Limb (tissue), 2 donors: Measurements from ENCODE around the gene ZNRF2.

ENCODE experiments used
- DNase-seq, 2 donors: peaks; one replicate each; pipeline ENCODE4 v3.0.0-alpha.2; 2016; ENCODE audit errors: extremely low spot score in 2 of 2

The ZNRF2 gene

DNA sequence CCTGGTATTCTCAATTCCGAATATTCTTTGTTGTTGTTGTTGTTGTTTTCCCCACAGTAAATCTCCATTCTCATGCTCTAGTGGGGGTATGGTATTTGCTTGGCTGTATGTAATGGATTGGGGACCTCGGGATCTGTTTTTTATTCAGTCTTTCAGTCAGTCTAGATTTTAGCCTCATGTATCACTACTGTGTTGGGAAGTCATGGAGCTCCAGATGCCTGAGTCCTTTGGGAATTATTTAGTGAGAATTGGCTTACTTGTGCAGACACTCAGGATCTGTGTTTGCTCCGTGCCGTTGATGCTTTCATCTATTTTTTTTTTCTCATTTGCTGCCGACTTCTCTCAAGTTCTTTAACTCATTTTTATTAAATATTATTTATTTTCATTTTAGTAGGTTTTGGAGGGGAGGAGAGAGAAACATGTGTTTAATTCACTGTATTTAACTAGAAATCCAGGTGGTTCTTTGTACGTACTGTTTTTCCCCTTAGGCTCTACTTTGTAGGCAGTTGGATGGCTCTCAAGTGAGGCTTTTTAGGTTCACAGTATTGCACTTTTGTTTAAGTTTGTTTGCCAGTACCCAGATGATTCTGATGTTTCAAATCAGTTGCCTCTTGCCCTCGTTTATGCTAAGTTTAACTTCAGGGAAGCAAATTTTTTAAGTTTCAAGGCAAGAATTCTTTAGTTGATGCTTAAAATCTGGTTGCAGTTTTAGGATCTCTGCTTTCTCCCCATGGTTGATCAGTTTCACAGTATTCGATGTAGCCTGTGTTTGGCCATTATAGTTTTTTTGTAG lies 36.9 kb downstream of the ZNRF2 start:
- peak in 1 of 2 donors; percentile 24 for DNase-seq

DNA sequence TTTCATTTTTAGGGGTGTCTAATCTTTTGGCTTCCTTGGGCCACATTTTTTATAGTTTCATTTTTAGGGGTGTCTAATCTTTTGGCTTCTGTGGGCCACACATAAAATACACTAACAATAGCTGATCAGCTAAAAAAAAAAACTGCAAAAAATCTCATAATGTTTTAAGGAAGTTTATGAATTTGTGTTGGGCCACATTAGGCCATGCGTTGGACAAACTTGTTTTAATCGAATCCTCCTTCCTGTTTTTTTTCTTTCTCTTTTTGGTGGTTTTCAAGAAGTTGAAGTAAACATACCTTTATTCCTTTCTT lies 37.4 kb downstream of the ZNRF2 start:
- no peak for DNase-seq

DNA sequence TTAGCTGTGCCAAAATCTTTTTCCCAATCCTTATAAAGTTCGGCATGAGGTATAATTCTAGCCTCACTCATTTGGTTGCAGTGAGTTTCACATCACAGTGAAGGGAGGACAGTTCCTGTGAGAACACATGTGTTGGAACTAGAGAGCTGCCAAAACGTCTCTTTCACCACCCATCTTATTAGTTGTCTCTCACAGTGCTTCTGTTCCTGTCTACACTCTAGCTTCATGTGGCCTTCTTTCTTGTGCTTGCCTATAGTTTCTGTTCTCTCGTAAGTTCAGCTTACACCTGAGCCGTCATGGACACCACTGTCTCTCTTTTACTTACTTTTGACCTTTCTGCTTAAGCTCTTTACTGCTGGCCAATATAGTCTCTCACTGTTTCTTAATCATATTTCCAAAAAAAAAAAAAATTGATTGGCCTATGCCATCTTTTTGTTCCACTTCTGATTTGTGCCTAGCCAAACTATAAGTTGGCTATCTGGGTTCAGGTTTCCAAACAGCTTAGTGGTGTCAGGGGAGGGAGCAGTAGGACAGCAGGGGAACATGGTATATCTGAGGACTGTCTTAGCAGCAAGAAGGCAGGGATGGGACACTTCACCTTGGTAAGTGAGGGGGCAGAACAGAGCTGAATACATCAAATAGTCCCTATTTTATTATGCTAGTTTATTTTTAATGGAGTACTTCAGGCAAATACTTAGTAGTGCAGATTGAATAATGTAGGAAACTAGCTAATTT lies 38.0 kb downstream of the ZNRF2 start:
- DNase-seq: peak in 1 of 2 donors; percentile 24

DNA sequence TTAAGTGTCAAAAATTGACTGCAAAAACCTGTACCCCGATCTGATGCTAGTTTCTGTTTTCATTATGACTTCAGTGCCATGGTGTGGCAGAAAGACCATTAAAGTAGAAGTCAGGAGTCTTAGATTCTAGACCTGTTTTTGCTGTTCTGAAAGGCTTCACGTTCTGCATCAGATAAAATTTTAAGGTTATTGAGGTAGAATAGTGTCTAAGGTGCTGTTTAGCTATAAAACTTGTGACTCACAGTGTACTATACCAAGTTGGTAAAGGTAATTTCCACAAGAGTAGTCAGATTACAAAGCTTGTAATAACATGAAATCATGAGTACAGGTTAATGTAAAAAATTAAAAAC lies 38.6 kb downstream of the ZNRF2 start:
- DNase-seq: no peak

DNA sequence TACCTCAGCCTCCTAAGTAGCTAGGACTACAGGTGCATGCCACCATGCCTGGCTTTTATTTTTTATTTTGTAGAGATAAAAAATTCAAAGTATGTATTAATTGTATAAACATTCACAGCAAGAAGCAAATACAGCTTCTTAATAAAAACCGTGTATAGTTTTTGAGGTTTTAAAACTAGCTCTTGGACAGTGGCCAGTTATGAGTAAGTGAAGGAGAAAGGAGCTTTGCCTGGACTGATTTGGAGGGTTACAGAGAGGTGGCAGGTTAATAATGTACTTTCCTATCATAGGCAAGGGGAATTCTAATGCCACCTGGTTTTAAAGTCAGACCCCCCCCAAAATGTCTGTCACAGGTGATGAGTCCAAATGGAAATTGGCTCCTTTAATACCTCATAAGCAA lies 43.4 kb downstream of the ZNRF2 start:
- no peak for DNase-seq

DNA sequence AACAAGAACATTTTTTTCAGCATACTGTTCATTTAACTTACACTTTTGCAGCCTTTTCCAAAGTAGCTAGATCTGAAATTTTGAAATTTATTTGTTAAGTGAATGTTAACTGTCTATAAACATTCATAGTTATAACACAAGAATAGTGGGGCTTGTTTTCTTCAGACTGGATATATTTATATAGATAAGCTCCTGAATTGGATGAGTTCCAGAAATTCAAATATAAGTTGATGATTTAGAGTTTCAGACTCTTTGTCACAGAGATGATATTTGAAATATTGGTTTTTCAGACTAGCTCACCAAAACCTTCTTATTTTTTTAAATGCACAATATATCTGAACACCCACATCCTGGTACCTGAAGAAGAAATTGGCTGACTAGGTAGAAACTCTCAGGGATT lies 44.0 kb downstream of the ZNRF2 start:
- DNase-seq: no peak

DNA sequence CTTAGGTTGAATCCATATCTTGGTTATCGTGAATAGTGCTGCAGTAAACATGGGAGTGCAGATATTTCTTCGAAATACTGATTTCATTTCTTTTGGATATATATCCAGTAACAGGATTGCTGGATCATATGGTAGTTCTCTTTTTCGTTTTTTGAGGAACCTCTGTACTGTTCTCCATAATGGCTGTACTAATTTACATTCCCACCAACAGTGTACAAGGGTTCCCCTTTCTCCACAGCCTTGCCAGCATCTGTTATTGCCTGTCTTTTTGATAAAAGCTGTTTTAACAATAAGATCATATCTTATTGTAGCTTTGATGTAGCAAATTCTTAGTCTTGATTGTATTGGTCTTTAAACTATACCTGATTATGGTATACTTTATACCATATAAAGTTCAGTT lies 45.3 kb downstream of the ZNRF2 start:
- DNase-seq: no peak

DNA sequence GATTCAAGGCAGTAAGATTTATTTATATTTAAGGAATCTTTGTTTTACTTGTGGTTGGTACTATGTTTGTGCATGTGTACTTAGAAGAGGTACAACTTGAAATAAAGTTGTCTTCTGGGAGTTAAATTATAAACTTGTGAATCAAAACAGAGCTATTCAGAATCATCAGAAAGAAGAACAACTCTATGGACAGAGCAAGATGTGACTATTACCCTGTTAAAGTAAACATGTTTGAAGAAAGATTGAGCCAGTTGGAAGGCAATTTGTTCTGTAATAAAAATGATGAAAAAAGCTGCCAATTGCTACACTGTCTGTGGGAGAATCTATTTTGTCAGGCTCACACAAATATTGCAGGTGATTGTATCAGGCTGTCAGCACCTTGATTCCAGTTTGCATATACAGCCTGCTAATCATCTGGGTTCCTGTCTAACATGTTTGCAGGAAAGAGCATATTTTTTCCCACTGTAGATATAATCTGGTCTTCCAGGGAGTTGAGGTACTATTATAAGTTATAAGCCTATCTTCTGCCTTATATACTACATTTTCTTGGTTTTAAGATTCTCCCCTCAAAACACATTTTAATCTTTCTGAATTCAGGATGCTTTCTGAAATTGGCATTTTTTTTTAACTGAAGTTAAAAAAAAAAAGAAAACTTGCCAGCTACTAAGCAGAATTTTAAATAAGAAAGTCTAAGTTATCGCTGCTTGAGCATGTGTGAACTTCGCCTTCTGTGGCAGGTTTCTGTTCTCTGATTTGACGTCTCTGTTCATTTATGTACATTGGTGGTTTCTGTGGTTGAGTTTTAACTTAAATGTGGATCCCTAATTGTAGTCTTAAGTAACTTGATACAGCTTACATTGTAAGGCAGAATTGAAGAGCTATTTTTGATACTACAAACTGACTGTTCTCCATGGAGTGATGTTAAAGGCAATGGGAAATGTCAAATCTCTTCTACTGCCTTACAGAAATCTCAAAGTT lies 46.0 kb downstream of the ZNRF2 start:
- DNase-seq: no peak

DNA sequence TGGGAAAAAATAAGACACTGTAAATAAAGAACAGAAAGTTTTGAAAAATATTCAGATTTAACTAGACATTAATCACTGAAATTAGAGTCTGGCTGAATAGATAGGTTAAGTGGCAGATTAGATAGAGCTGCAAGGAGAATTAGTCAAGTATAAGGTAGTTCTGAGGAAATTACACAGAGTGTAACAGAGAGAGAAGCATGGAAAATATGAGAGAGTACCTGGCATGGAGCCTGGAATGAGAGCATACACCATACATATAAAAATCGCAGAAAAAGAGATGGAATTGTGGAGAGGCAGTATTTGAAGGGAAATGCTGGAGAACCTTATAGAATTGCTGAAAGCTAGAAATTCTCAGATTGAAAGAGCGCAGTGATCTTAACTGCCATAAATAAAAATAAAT lies 46.9 kb downstream of the ZNRF2 start:
- no peak for DNase-seq

DNA sequence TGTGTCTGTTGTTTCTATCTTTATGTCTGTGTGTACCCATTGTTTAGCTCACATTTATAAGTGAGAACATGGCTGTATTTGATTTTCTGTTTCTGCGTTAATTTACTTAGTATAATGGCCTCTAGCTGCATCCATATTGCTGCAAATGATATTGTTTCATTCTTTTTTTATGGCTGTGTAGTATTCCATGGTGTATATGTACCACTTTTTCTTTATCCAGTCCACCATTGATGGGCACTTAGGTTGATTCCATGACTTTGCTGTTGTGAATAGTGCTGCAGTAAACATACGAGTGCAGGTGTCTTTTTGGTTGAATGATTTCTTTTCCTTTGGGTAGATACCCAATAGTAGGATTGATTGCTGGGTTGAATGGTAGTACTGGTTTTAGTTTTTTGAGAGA lies 48.2 kb downstream of the ZNRF2 start:
- DNase-seq: no peak

DNA sequence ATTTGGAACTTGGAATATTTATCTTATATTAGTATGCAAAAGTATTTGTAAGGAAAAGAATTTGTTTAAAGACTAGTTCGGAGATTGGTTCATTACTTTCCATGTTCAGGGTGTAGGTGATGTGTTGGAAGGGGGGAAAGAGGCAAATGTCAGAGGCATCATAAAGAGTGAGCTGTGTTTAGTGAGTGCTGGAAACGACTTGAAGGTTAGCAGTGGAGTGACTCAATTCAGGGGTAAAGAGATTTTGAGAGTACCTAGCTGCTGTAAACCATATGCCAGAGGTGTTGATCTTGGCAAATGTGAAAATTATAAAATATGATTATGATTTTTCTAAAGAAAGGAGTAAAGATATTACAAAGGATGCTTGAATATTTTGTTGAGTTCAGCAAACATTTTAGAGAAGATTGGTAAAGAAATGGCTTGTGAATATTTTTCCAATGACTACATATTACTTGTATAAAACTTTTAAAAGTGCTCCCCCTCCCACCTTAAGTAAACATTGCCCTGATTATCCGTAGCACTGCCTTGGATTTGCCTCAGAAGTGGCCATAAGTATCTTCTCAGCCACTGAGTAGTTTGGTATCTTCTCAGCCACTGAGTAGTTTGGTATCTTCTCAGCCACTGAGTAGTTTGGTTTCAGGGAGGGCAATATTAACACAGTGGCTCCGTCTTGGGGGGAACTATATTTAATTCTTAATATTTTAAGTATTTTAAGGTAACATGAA lies 51.5 kb downstream of the ZNRF2 start:
- no peak for DNase-seq

DNA sequence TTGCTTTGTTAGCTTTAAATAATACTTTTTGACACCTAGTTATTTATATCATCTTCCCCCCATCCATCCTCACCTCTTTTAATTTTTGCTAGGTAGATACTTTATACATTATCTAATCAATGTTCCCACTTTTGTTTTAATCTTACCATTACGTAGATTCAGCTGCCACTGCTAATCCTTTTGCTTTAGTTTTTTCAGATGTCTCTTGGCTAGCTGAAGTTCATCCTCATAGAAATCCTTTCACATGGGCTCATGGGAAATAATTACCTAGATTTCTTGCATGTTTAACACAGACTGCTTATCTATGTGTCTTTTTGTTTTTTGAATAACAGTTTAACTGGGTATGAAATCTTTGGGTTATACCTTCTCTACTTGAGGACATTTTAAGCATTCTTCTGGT lies 60.1 kb downstream of the ZNRF2 start:
- DNase-seq: no peak

DNA sequence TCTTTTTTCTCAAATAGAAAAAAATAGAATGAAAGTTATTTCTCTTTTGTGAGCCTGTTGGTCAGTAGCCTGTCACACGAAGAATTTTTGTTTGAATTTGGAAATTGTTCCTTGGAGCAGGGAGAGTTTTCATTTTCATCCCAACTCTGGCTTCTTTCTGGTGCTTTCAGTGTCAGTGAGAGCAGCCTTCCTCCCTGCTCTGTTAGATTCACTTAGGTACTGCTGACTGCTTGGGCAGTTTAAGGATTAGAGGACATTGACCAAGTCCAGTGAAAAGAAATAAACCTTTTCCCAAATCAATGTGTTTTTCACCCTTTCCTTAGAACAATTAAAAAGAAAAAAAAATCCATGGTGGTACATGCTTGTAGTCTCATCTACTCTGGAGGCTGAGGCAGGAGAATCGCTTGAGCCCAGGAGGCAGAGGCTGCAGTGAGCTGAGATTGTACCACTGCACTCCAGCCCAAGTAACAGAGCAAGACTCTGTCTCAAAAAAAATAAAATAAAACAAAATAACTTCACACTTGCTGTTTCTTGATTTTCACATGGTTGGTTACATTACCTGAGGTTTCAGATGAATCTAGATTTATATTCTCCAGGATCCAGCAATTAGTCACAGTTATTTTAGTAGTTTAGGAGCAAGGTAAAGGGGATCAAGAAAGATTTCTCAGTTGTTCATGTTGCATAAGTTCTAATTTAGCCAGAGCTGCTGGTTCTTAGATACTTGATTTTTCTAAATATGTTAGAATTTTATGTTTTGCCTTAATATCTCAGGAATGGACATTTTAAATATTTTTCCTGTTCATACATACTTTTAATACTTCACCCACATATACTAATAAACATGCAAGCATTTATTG lies 63.1 kb downstream of the ZNRF2 start:
- no peak for DNase-seq

DNA sequence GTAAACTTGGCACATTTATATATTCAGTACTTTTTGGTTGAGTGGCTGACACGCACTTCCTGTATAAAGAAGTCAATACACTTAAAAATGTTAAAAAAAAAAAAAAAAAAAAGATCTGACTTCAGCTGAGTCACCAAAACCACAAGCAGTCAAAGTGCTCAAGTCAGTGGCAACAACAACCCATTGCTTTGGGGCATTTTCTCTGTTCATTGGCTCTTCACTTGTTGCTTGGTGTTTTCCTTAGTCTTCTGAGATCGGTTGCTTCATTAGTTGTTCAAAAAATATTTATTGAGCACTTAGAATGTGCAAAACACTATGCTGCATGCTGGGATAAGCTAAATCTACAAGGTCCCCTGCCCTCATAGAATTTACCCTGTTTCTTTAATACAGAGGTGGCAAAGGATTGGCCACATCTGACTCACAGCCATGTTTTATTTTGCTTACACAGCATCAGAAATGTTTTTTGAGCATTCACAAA lies 63.7 kb downstream of the ZNRF2 start:
- no peak for DNase-seq

DNA sequence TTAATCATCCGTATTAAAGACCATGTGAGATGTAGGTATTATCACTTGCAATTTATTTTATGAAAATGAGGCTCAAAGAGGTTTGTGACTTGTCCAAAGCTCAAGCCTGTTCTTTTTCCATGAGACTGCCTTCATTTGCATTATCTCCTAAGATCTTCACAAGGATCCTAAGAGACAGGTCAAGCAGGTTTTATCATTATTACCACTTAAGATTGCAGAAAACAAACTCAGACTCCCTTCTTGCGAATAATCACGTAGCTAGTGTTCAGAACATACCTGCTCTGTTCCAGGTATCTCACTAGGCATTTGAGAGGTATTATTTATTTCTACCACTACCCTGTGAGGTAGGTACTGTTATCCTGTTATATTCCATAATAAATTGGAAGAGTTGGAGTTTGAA lies 64.8 kb downstream of the ZNRF2 start:
- DNase-seq: no peak

DNA sequence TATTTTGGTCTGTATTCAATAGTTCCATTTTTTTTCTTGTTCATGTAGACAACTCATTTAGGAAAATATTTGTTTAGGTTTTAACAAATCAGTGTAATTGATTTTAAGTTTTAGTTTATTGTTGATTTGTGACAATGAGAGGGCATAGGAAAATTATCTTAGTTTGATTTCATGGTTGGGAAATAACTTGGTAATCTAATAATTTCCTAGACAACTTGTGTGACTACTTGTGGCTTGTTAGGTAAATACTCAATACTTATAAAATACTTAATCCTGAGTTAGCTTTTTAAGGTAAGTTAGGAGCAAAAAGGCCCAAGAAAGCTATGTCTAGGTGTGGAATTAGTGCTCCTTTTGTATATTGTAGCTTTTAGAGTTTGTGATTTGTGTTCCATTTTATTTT lies 65.4 kb downstream of the ZNRF2 start:
- no peak for DNase-seq

DNA sequence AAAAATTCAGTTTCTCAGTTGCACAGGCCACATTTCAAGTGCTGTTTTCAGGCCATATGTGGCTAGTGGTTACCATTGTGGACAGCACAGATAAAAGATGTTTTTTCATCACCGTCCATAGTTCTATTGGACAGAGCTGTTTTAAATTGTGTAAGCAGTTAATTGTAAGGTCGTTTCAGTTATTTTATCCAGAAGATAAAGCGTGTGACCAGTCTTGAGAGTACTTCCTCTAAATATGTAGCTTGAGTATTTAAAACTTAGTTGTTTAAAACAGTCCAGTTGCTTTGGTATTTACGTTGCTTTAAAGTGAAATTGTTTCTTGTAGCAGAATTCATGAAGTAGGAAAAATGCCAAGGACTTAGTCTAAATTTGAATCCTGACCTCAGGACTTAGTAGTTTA lies 66.9 kb downstream of the ZNRF2 start:
- DNase-seq: no peak

DNA sequence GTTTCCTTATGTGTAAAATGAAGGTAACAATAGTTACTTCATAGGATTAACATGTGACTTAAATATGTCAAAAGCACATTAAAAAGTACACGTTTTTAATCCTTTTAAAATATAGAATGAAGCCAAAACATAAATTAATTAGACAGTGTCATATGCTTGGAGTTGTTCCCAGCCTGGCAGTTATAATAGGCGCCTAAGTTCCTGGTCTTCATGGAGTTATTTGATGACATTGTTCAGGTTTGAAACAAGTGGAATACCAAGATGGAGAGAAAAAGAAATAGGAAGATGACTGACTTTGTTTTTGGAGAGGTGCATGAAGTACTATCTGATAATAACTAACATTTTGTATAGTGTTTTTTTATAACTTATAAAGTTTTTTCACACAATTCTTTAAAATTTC lies 67.3 kb downstream of the ZNRF2 start:
- DNase-seq: no peak

DNA sequence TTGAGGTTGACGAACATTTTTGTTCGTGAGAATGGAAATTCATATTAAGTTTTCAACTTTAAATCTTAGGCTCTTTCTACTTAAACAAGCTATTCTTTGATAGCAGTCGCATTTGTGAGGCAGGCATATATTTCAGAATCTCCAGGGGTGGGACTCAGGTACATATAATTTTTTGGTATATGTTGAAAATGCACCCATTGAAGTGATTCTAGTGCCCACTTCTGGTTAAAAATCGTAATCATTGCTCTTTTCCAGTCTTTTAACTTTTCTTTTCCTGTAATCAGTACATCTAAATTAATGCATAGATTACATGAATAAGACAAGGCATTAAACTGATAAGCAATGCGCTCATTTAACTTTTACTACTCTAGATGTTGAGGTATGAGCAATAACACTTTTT lies 67.8 kb downstream of the ZNRF2 start:
- no peak for DNase-seq

DNA sequence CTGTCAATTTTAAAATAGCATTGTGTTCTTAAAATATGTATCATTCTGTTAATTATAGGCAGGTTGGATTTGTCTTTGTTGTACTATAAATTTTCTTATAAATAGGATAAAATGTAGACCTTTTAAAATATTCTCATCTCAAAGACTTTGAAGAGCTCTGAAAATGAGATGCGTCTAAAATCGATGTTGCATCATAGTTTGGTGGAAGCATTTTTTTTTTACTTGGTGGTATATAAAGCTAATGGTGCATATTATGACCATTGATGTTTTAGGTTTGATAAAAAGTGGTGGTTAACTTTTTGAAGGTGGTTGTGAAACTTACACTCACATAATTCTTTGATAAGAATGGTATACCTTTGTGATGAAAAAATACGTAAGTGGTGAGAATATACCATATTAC lies 69.1 kb downstream of the ZNRF2 start:
- no peak for DNase-seq
